Kidney (tissue), 14 donors: ENCODE data around the gene RAPGEF6. TPM values are rescaled to one million over a fixed set of nuclear protein-coding genes. Genes with fewer than 3 reads are reported as not detected.

ENCODE experiments used
- DNase-seq, 5 donors: peaks; one replicate each; pipeline ENCODE4 v3.0.0-alpha.2; 2013 to 2020
- FAIRE-seq: peaks from 2 replicates; lab custom pipeline; 2012; peaks lifted over from hg19 to GRCh38; lab: Jason Lieb, UNC
- H3K27ac ChIP-seq, 2 donors: one replicate each; pipeline ENCODE4 v1.7.0; 2013; ENCODE audit warnings: low read depth in 2 of 2, low read length in 2 of 2, inconsistent platforms in 1 of 2
- H3K27me3 ChIP-seq: one replicate; pipeline ENCODE4 v1.7.1; 2013; ENCODE audit warnings: low read length, inconsistent platforms; ENCODE audit not compliant: control insufficient read depth, insufficient read depth
- H3K36me3 ChIP-seq, 3 donors: one replicate each; pipeline versions ENCODE4 v1.7.0 to v1.7.1; 2013; ENCODE audit warnings: low read length in 3 of 3, control low read depth in 1 of 3, inconsistent platforms in 1 of 3; ENCODE audit not compliant: insufficient read depth in 3 of 3, control insufficient read depth in 2 of 3
- H3K4me1 ChIP-seq, 3 donors: one replicate each; pipeline versions ENCODE4 v1.7.0 to v1.7.1; 2013; ENCODE audit warnings: low read length in 3 of 3, inconsistent platforms in 1 of 3, low read depth in 1 of 3; ENCODE audit not compliant: control insufficient read depth in 2 of 3, insufficient read depth in 2 of 3
- H3K4me3 ChIP-seq, 3 donors: one replicate each; pipeline versions ENCODE4 v1.7.0 to v1.8.1; 2013; ENCODE audit warnings: low read length in 3 of 3, control low read depth in 1 of 3, inconsistent platforms in 1 of 3
- H3K9ac ChIP-seq, 3 donors: one replicate each; pipeline versions ENCODE4 v1.7.0 to v1.7.1; 2013; ENCODE audit warnings: low read length in 3 of 3, control low read depth in 1 of 3, inconsistent platforms in 1 of 3
- H3K9me3 ChIP-seq, 3 donors: one replicate each; pipeline versions ENCODE4 v1.7.0 to v1.7.1; 2013; ENCODE audit warnings: low read length in 3 of 3, control low read depth in 1 of 3, inconsistent platforms in 1 of 3; ENCODE audit not compliant: control insufficient read depth in 2 of 3, insufficient read depth in 1 of 3
- intact Hi-C: fragments of 100-400 bp; cut with DNase I; formaldehyde crosslinking; loops from one replicate; pipeline ENCODE4 v1.11.1; 2022
- polyA plus RNA-seq: library from polyadenylated mRNA; stranded (reverse); fragments of 350-450 nt; fragmentation: Illumina TruSeq; extraction: RNeasy Lipid Tissue Mini Kit (QIAGEN cat#74804); gene quantifications from one replicate; pipeline ENCODE4 v1.2.3, GENCODE V29; 2014; ENCODE audit warnings: low read depth, low replicate concordance; ENCODE audit not compliant: insufficient read depth
- total RNA-seq: library from RNA; stranded (reverse); fragmentation: NEBNext Ultra II Directional; extraction: Animal tissue kit (Norgen Biotek cat#: 25700); gene quantifications from one replicate; pipeline ENCODE4 v1.2.1, GENCODE V29; 2021
- TF ChIP-seq, protein P1 (sequence below): IDR thresholded peaks from 3 replicates; pipeline ENCODE4 v1.5.1; 2012; ENCODE audit warnings: mild to moderate bottlenecking, moderate library complexity, borderline replicate concordance; ENCODE audit not compliant: insufficient read depth; ENCODE audit errors: extremely low read depth
- donor health status: control.
- donor health status: control.
- donor health status: control.
- donor health status: control.
- donor health status: control.
- donor health status: DM: yes; HTN: yes; CAD: no.
- donor health status: Normal renal cell carcinoma (clear cell type).

RAPGEF6 gene
- total and polyA plus RNA-seq, 2 donors from 2014 or later = 1.8 to 28.6 TPM

DNA sequence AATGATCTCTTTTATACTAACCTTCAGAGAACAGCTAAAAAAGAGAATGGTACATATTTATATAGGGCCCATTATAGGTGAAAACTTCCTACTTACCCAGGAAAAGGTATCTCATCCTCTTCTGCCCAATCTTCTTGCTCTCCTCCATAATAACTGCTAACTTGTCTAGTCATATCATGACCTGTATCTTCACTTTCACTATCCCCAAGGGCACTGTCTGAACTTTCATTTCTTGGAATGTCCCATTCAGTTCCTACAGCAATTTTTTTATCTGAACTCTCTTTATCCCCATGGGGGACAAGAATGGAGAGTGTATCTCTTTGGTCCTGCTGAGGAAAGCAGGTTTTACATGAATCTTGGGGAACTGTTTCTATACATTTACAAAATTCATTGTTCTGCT, 36.4 kb upstream of the RAPGEF6 start:
- FAIRE-seq = no peak

GRCh38 chr5:131664929-131665328, 29.9 kb upstream of the RAPGEF6 start:
- Histone ChIP-seq H3K9me3 (no peaks in the 10 kb centered on the region), H3K9ac (no peak overlapping the region), H3K27me3 (no peaks in the 10 kb centered on the region), H3K27ac (no peak overlapping the region), H3K4me3 (no peak overlapping the region), H3K4me1 (no peaks in the 10 kb centered on the region), H3K36me3 (peaks cover 0 to 17% (median 5%) of the 10 kb centered on the region in 3 donors)
- no peak for FAIRE-seq
- intact Hi-C loops = no loop called here
- no peak for DNase-seq
- TF ChIP-seq, protein P1, sequence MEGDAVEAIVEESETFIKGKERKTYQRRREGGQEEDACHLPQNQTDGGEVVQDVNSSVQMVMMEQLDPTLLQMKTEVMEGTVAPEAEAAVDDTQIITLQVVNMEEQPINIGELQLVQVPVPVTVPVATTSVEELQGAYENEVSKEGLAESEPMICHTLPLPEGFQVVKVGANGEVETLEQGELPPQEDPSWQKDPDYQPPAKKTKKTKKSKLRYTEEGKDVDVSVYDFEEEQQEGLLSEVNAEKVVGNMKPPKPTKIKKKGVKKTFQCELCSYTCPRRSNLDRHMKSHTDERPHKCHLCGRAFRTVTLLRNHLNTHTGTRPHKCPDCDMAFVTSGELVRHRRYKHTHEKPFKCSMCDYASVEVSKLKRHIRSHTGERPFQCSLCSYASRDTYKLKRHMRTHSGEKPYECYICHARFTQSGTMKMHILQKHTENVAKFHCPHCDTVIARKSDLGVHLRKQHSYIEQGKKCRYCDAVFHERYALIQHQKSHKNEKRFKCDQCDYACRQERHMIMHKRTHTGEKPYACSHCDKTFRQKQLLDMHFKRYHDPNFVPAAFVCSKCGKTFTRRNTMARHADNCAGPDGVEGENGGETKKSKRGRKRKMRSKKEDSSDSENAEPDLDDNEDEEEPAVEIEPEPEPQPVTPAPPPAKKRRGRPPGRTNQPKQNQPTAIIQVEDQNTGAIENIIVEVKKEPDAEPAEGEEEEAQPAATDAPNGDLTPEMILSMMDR = no peak

More for the DNA sequence above, 36.4 kb upstream of the RAPGEF6 start:
- no peak overlapping the region for H3K9ac ChIP-seq
- peaks cover 0 to 2% (median 0%) of the 10 kb centered on the region in 3 donors for H3K4me1 ChIP-seq
- TF ChIP-seq, protein P1 = no peak
- H3K36me3 ChIP-seq = peaks cover 0 to 9% (median 9%) of the 10 kb centered on the region in 3 donors
- intact Hi-C loops = no loop called here
- H3K4me3 ChIP-seq = no peak overlapping the region
- DNase-seq = no peak
- H3K27me3 ChIP-seq = no peaks in the 10 kb centered on the region
- peak overlapping the region in 1 of 2 donors; percentile 84 for H3K27ac ChIP-seq
- no peaks in the 10 kb centered on the region for H3K9me3 ChIP-seq

DNA sequence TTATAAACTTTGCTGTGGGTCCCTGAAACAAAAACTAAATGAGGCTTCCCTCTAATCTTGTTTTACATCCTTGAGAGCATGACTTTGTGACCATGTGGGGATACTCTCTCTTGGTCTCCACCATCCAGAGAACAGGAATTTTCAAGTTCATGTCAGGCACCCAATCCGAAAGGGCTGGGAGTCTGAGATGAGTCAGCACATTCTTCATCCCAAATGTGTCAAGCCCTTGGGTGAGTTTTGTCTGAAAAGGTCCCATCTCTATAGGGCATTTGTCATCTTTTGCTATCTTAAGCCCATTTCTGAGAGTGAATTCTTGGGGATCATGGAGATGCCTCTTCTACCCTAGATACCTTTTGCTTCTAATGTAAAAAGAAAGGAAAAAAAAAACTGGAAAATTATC, 26.9 kb upstream of the RAPGEF6 start:
- peaks cover 10 to 24% (median 13%) of the 10 kb centered on the region in 3 donors for H3K36me3 ChIP-seq
- H3K27ac ChIP-seq = no peak overlapping the region
- H3K4me1 ChIP-seq = no peaks in the 10 kb centered on the region
- no peaks in the 10 kb centered on the region for H3K9me3 ChIP-seq
- no peak for FAIRE-seq
- no peak overlapping the region for H3K4me3 ChIP-seq
- intact Hi-C loops = no loop called here
- TF ChIP-seq, protein P1 = no peak
- H3K27me3 ChIP-seq = no peaks in the 10 kb centered on the region
- no peak overlapping the region for H3K9ac ChIP-seq
- no peak for DNase-seq

DNA sequence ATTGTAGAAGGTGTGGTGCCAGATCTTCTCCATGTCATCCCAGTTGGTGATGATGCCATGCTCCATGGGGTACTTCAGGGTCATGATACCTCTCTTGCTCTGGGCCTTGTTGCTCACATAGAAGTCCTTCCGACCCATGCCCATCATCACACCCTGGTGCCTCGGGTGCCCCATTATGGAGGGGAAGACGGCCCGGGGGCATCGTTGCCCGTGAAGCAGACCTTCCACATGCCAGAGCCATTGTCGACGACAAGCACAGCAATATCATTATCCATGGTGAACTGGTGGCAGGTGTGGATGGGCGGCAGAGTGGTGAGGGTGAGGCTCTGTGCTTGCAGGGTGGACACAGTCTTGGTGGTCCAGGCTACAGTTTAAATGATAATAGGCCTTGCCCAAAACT, 24.8 kb upstream of the RAPGEF6 start:
- Histone ChIP-seq H3K4me1 (no peaks in the 10 kb centered on the region), H3K27ac (no peak overlapping the region), H3K36me3 (peaks cover 10 to 24% (median 13%) of the 10 kb centered on the region in 3 donors), H3K9me3 (no peaks in the 10 kb centered on the region), H3K9ac (no peak overlapping the region), H3K4me3 (no peak overlapping the region), H3K27me3 (no peaks in the 10 kb centered on the region)
- intact Hi-C loops = no loop called here
- TF ChIP-seq, protein P1 = no peak
- FAIRE-seq = no peak
- no peak for DNase-seq
